HepG2 (cell line): ENCODE results near the gene SCNM1. TPM values are rescaled to one million over a fixed set of nuclear protein-coding genes. Genes with fewer than 3 reads are reported as not detected.

Experiments used
- ATAC-seq: fragments of 200-7000 bp; cut with Tn5 transposase; 3 replicates; pipeline ENCODE4 v1.9.1; 2020; ENCODE audit warnings: mild to moderate bottlenecking, moderate library complexity
- BruUV-seq: library from RNA; stranded (reverse); fragments of 400-500 nt; replicated peaks from 2 replicates; lab custom pipeline; 2021; lab: Mats Ljungman, UMichigan
- CTCF ChIA-PET: fragments of 300-600 bp; formaldehyde crosslinking; extraction: SDS; loops from one replicate; lab custom pipeline; 2021; ENCODE audit warnings: low total read pairs, inconsistent platforms, low intra/inter-chr PET ratio; lab: Yijun Ruan, JAX
- POLR2A ChIA-PET: fragments of 350-600 bp; sonication (Branson Sonifier 250); formaldehyde crosslinking; loops from one replicate; lab custom pipeline; 2020; ENCODE audit warnings: antibody characterized with exemption, inconsistent platforms; lab: Yijun Ruan, JAX
- DNase-seq: peaks from one replicate; pipeline ENCODE4 v3.0.0-alpha.2; 2015; ENCODE audit warnings: low spot score
- FAIRE-seq: peaks from 3 replicates; lab custom pipeline; 2011; peaks lifted over from hg19 to GRCh38; lab: Jason Lieb, UNC
- H2AFZ ChIP-seq: one replicate; pipeline ENCODE4 v1.6.1; 2011; ENCODE audit warnings: low read length, inconsistent platforms
- H3K27ac ChIP-seq: fragments of 300-600 bp; 3 replicates; pipeline ENCODE4 v1.8.0; 2011; ENCODE audit warnings: mixed run types, mild to moderate bottlenecking, mixed read lengths, low read length, inconsistent platforms; ENCODE audit not compliant: insufficient read depth; ENCODE audit errors: extremely low read length
- H3K27me3 ChIP-seq, 2 experiments: fragments of 200-600 bp in 1 of 2; 2 replicates in 1 of 2; 3 replicates in 1 of 2; pipeline versions ENCODE4 v1.6.0 to v1.8.0; 2011; ENCODE audit warnings: low read length in 2 of 2, mild to moderate bottlenecking in 2 of 2, moderate library complexity in 2 of 2, inconsistent platforms in 1 of 2; ENCODE audit not compliant: insufficient read depth in 2 of 2, control insufficient read depth in 1 of 2
- H3K36me3 ChIP-seq, 2 experiments: fragments of 200-600 bp in 1 of 2; replicated peaks in 1 of 2; 2 replicates in 1 of 2; 3 replicates in 1 of 2; pipeline versions ENCODE4 v1.5.1 to v1.8.0; 2011; ENCODE audit warnings: low read length in 2 of 2, inconsistent platforms in 1 of 2; ENCODE audit not compliant: insufficient read depth in 2 of 2, control insufficient read depth in 1 of 2
- H3K4me1 ChIP-seq: 2 replicates; pipeline ENCODE4 v1.5.1; 2012; ENCODE audit warnings: low read length, inconsistent platforms; ENCODE audit not compliant: insufficient read depth
- H3K4me2 ChIP-seq: 2 replicates; pipeline ENCODE4 v1.6.0; 2011; ENCODE audit warnings: low read depth, low read length, inconsistent platforms
- H3K4me3 ChIP-seq, 3 experiments: fragments of 200-600 bp in 1 of 3; sonication (generic), shearing (Covaris generic) in 1 of 3; replicated peaks in 1 of 3; 2 replicates each; pipeline ENCODE4 v1.5.1; 2011 to 2016; ENCODE audit warnings: low read length in 3 of 3, inconsistent platforms in 2 of 3, low read depth in 2 of 3, mild to moderate bottlenecking in 2 of 3, control low read depth in 1 of 3, mixed read lengths in 1 of 3; ENCODE audit not compliant: insufficient read depth in 1 of 3
- H3K79me2 ChIP-seq: one replicate; pipeline ENCODE4 v1.6.1; 2011; ENCODE audit warnings: low read length, inconsistent platforms; ENCODE audit not compliant: insufficient read depth
- H3K9ac ChIP-seq: 2 replicates; pipeline ENCODE4 v1.6.0; 2011; ENCODE audit warnings: mild to moderate bottlenecking, low read depth, low read length, inconsistent platforms; ENCODE audit not compliant: insufficient read depth
- H3K9me3 ChIP-seq: 2 replicates; pipeline ENCODE4 v1.5.1; 2012; ENCODE audit warnings: mild to moderate bottlenecking, low read length
- H4K20me1 ChIP-seq: 2 replicates; pipeline ENCODE4 v1.6.0; 2011; ENCODE audit warnings: inconsistent platforms, mild to moderate bottlenecking, low read length, moderate library complexity; ENCODE audit not compliant: insufficient read depth
- CBFB ChIP-seq: sonication (generic); formaldehyde crosslinking; IDR thresholded peaks from 2 replicates; pipeline ENCODE4 v1.4.0; 2020; ENCODE audit warnings: missing genetic modification reagents
- ELF1 ChIP-seq: sonication (generic); formaldehyde crosslinking; IDR thresholded peaks from 2 replicates; pipeline ENCODE4 v1.4.0; 2020; ENCODE audit warnings: missing genetic modification reagents
- FOSL2 ChIP-seq: sonication (generic); formaldehyde crosslinking; IDR thresholded peaks from 2 replicates; pipeline ENCODE4 v1.4.0; 2020; ENCODE audit warnings: missing genetic modification reagents
- HMGA1 ChIP-seq: sonication (generic); formaldehyde crosslinking; conservative IDR thresholded peaks from 2 replicates; pipeline ENCODE4 v1.4.0; 2020; ENCODE audit warnings: missing genetic modification reagents
- PAXIP1 ChIP-seq: sonication (generic); formaldehyde crosslinking; conservative IDR thresholded peaks from 2 replicates; pipeline ENCODE4 v1.4.0; 2020; ENCODE audit warnings: mild to moderate bottlenecking, missing genetic modification reagents, moderate library complexity
- PHF20 ChIP-seq: sonication (generic); formaldehyde crosslinking; IDR thresholded peaks from 2 replicates; pipeline ENCODE4 v1.5.0; 2020; ENCODE audit warnings: mild to moderate bottlenecking, missing genetic modification reagents
- SALL1 ChIP-seq: sonication (generic); formaldehyde crosslinking; IDR thresholded peaks from 2 replicates; pipeline ENCODE4 v1.8.0; 2022; ENCODE audit warnings: mild to moderate bottlenecking, missing genetic modification reagents
- SNRNP70 ChIP-seq: fragments of 200-400 bp; formaldehyde crosslinking; IDR thresholded peaks from 2 replicates; pipeline ENCODE4 v1.6.1; 2017; ENCODE audit warnings: mild to moderate bottlenecking, low read depth, low read length, moderate library complexity
- ZBED4 ChIP-seq: sonication (generic); formaldehyde crosslinking; IDR thresholded peaks from 2 replicates; pipeline ENCODE4 v1.4.0; 2020; ENCODE audit warnings: missing genetic modification reagents, borderline replicate concordance
- ZNF530 ChIP-seq: sonication (generic); formaldehyde crosslinking; IDR thresholded peaks from 2 replicates; pipeline ENCODE4 v1.5.0; 2020; ENCODE audit warnings: low read depth, mild to moderate bottlenecking, missing genetic modification reagents
- ZNF557 ChIP-seq: sonication (generic); formaldehyde crosslinking; IDR thresholded peaks from 2 replicates; pipeline ENCODE4 v1.4.0; 2020; ENCODE audit warnings: missing genetic modification reagents
- ZNF674 ChIP-seq: sonication (generic); formaldehyde crosslinking; IDR thresholded peaks from 2 replicates; pipeline ENCODE4 v1.5.0; 2020; ENCODE audit warnings: low read depth, mild to moderate bottlenecking, missing genetic modification reagents
- ZNF703 ChIP-seq: sonication (generic); formaldehyde crosslinking; IDR thresholded peaks from 2 replicates; pipeline ENCODE4 v1.5.1; 2020; ENCODE audit warnings: missing genetic modification reagents, mild to moderate bottlenecking, moderate library complexity, borderline replicate concordance
- WGBS: methylation state at CpG from one replicate; pipeline ENCODE4 v1.1.6; 2017; ENCODE audit warnings: low lambda C conversion rate; 5-methylcytosine and 5-hydroxymethylcytosine counted together
- in situ Hi-C: cut with HindIII; loops from 2 replicates; pipeline ENCODE4 v1.10.0; 2017; ENCODE audit warnings: low pct_unique_long_range_greater_than_20kb; ENCODE audit not compliant: extremely low pct_ligation_motif_present
- intact Hi-C: fragments of 100-400 bp; cut with micrococcal nuclease; formaldehyde crosslinking; loops from one replicate; pipeline ENCODE4 v1.10.0; 2022; ENCODE audit not compliant: unreplicated experiment
- polyA plus RNA-seq, 8 experiments: library from polyadenylated mRNA; depleted of rRNA in 3 of 8; stranded (reverse) in 7 of 8; unstranded in 1 of 8; fragments of >200 nt; fragmentation: Illumina TruSeq in 4 of 8; extraction: Trizol in 4 of 8; gene quantifications; 2 replicates each; pipeline versions ENCODE4 v1.2.1 to v1.2.3, GENCODE V29; 2011 to 2016; ENCODE audit warnings: low read depth in 4 of 8, missing spikeins in 1 of 8, mixed read lengths in 1 of 8; ENCODE audit not compliant: insufficient read depth in 1 of 8
- total RNA-seq, 5 experiments: library from RNA; depleted of rRNA; stranded (reverse); fragments of >200 nt; fragmentation: Illumina TruSeq; extraction: Trizol; gene quantifications; 2 replicates each; pipeline ENCODE4 v1.2.3, GENCODE V29; 2016; ENCODE audit warnings: low read depth in 1 of 5
- TF ChIP-seq, protein P1 (sequence below): sonication (generic); formaldehyde crosslinking; IDR thresholded peaks from 2 replicates; pipeline ENCODE4 v1.5.0; 2020; ENCODE audit warnings: mild to moderate bottlenecking, missing genetic modification reagents, moderate library complexity

SCNM1 gene
- total and polyA plus RNA-seq, 2 of the 13 experiments (the other 11 are each of a cell fraction or from before 2014, with no cell fraction given) = 16.3 to 31.5 TPM

- no peak overlapping the region for H2AFZ ChIP-seq
- no peaks in the 10 kb centered on the region for H3K79me2 ChIP-seq
- H3K4me2 ChIP-seq = no peak overlapping the region
- BruUV-seq = no TSS peak
- FAIRE-seq (no peak), ATAC-seq (no peak), DNase-seq (no peak)
- no peaks in the 10 kb centered on the region for H3K36me3 ChIP-seq
- WGBS = 89% methylated on average over 7 of the region's 7 CpGs
- H3K9me3 ChIP-seq = no peaks in the 10 kb centered on the region
- H3K27ac ChIP-seq = no peak overlapping the region
- POLR2A ChIA-PET = no interaction called here
- TF ChIP-seq ELF1 (CRISPR knock-in tag) (no peak), HMGA1 (CRISPR knock-in tag) (no peak), ZNF557 (no peak), PAXIP1 (CRISPR knock-in tag) (no peak), FOSL2 (CRISPR knock-in tag) (no peak), ZNF703 (CRISPR knock-in tag) (no peak), CBFB (CRISPR knock-in tag) (no peak), ZBED4 (CRISPR knock-in tag) (no peak), PHF20 (CRISPR knock-in tag) (no peak), SNRNP70 (no peak), SALL1 (no peak), ZNF530 (CRISPR knock-in tag) (no peak), ZNF674 (no peak)
- TF ChIP-seq, protein P1, sequence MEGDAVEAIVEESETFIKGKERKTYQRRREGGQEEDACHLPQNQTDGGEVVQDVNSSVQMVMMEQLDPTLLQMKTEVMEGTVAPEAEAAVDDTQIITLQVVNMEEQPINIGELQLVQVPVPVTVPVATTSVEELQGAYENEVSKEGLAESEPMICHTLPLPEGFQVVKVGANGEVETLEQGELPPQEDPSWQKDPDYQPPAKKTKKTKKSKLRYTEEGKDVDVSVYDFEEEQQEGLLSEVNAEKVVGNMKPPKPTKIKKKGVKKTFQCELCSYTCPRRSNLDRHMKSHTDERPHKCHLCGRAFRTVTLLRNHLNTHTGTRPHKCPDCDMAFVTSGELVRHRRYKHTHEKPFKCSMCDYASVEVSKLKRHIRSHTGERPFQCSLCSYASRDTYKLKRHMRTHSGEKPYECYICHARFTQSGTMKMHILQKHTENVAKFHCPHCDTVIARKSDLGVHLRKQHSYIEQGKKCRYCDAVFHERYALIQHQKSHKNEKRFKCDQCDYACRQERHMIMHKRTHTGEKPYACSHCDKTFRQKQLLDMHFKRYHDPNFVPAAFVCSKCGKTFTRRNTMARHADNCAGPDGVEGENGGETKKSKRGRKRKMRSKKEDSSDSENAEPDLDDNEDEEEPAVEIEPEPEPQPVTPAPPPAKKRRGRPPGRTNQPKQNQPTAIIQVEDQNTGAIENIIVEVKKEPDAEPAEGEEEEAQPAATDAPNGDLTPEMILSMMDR (CRISPR knock-in tag) = no peak
- TF ChIP-seq, all 625 proteins: peak for 0
- Histone ChIP-seq H4K20me1 (no peaks in the 10 kb centered on the region), H3K9ac (no peak overlapping the region), H3K4me3 (no peak overlapping the region), H3K27me3 (no peaks in the 10 kb centered on the region), H3K4me1 (no peaks in the 10 kb centered on the region)
- CTCF ChIA-PET = no interaction called here
- in situ Hi-C loops (no loop called here), intact Hi-C loops (no loop called here)
Measured at GRCh38 chr1:151134991-151135390, 31.0 kb upstream of the SCNM1 start.
